Activated CD8-positive, alpha-beta memory T cell treated with anti-CD3 and anti-CD28 coated beads, Interleukin-2, amount 50 U/mL, for 48 hours (primary cell): ENCODE results near the gene TACC3.

Experiments
- DNase-seq: peaks from one replicate; pipeline ENCODE4 v3.0.0-alpha.2; 2020

Gene TACC3

GRCh38 chr4:1748465-1748995 lies 27.2 kb downstream of the TACC3 start:
- DNase-seq: peak; percentile 99

GRCh38 chr4:1749370-1749769 lies 28.0 kb downstream of the TACC3 start:
- no peak for DNase-seq

GRCh38 chr4:1749826-1750225 lies 28.5 kb downstream of the TACC3 start:
- DNase-seq: no peak

- no peak for DNase-seq
Observed at GRCh38 chr4:1750381-1751154, 29.2 kb downstream of the TACC3 start.

GRCh38 chr4:1751155-1751918 lies 30.0 kb downstream of the TACC3 start:
- no peak for DNase-seq

GRCh38 chr4:1751919-1752283 lies 30.6 kb downstream of the TACC3 start:
- DNase-seq: no peak

GRCh38 chr4:1752284-1753041 lies 31.1 kb downstream of the TACC3 start:
- peak; percentile 66 for DNase-seq

- no peak for DNase-seq
Observed at GRCh38 chr4:1753294-1753696, 32.0 kb downstream of the TACC3 start.

- no peak for DNase-seq
Observed at GRCh38 chr4:1753697-1754311, 32.5 kb downstream of the TACC3 start.

- no peak for DNase-seq
Observed at GRCh38 chr4:1754336-1754735, 33.0 kb downstream of the TACC3 start.

GRCh38 chr4:1755297-1755696 lies 34.0 kb downstream of the TACC3 start:
- DNase-seq: no peak

GRCh38 chr4:1756079-1756478 lies 34.8 kb downstream of the TACC3 start:
- DNase-seq: no peak

GRCh38 chr4:1756893-1757779 lies 35.8 kb downstream of the TACC3 start:
- no peak for DNase-seq

GRCh38 chr4:1757836-1758235 lies 36.5 kb downstream of the TACC3 start:
- no peak for DNase-seq

GRCh38 chr4:1758306-1759121 lies 37.2 kb downstream of the TACC3 start:
- no peak for DNase-seq

GRCh38 chr4:1759170-1759817 lies 38.0 kb downstream of the TACC3 start:
- no peak for DNase-seq

GRCh38 chr4:1759818-1760223 lies 38.5 kb downstream of the TACC3 start:
- no peak for DNase-seq

GRCh38 chr4:1760521-1761071 lies 39.3 kb downstream of the TACC3 start:
- DNase-seq: no peak

GRCh38 chr4:1761130-1761689 lies 39.9 kb downstream of the TACC3 start:
- DNase-seq: no peak
